GM19463 (cell line): ENCODE measurements around the gene ITPKC.

Experiments
- ATAC-seq: cut with Tn5 transposase; IDR thresholded peaks from one replicate; pipeline ENCODE4 v1.9.1; 2021; ENCODE audit warnings: mild to moderate bottlenecking, moderate library complexity; ENCODE audit not compliant: unreplicated experiment

ITPKC gene

DNA sequence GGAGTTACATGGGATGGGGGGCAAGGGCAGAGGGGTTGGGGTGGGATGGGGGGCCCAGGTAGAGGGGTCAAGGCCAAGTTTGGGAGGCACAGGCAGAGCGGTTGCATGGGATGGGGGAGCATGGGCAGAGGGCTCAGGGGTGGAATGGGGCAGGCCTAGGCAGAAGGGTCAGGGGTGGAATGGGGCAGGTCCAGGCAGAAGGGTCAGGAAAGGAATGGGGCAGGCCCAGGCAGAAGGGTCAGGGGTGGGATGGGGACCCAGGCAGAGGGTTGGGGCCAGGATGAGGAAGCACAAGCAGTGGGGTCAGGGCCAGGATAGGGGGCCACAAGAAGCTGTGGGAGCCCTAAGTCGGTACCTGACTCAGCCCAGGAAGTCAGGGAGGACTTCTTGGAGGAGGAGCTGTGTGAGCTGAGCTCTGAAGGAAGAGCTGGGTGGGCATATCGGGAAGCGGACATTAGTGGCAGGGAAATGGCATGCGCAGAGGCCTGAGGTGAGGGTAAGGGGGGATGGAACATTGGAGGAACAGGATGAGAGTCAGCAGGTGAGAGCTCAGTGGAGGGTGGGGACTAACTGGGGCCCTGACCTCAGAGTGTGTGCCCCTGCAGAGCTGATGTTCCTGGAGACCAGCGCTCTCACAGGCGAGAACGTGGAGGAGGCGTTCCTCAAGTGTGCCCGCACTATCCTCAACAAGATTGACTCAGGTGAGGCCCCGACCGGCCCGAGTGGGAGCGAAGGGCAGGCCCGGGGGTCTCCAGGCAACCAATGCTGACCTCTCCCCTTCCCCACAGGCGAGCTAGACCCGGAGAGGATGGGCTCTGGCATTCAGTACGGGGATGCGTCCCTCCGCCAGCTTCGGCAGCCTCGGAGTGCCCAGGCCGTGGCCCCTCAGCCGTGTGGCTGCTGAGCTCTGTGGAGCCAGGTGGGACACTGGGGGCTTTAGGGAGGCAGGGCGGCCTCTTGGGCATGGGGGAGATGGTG is 69.4 kb downstream of the ITPKC start:
- no peak for ATAC-seq
